Mesenchymal stem cell (in vitro differentiated cells and primary cell): ENCODE measurements around the gene ADAM11.

Source experiments
- DNase-seq: peaks from one replicate; pipeline ENCODE4 v3.0.0-alpha.2; 2013
- H2AFZ ChIP-seq: one replicate; pipeline ENCODE4 v1.6.1; 2013; ENCODE audit warnings: low read depth, mild to moderate bottlenecking, control low read depth, inconsistent platforms, low read length, moderate library complexity
- H2AK5ac ChIP-seq: 2 replicates; pipeline ENCODE4 v1.6.1; 2013; ENCODE audit warnings: low read length, moderate library complexity, mild to moderate bottlenecking, inconsistent platforms; ENCODE audit not compliant: severe bottlenecking
- H2BK120ac ChIP-seq: one replicate; pipeline ENCODE4 v1.6.1; 2013; ENCODE audit warnings: low read depth, mild to moderate bottlenecking, inconsistent platforms, low read length, moderate library complexity
- H2BK12ac ChIP-seq, 2 experiments: one replicate each; pipeline ENCODE4 v1.6.1; 2013; ENCODE audit warnings: inconsistent platforms in 2 of 2, low read length in 2 of 2, mild to moderate bottlenecking in 2 of 2, moderate library complexity in 2 of 2, control low read depth in 1 of 2
- H2BK15ac ChIP-seq: one replicate; pipeline ENCODE4 v1.6.1; 2013; ENCODE audit warnings: mild to moderate bottlenecking, low read depth, inconsistent platforms; ENCODE audit not compliant: poor library complexity, severe bottlenecking
- H2BK5ac ChIP-seq: 2 replicates; pipeline ENCODE4 v1.6.1; 2013; ENCODE audit warnings: low read depth, mild to moderate bottlenecking, low read length, control low read depth, inconsistent platforms; ENCODE audit not compliant: poor library complexity, severe bottlenecking
- H3K14ac ChIP-seq, 2 experiments: one replicate each; pipeline ENCODE4 v1.6.1; 2013; ENCODE audit warnings: inconsistent platforms in 2 of 2, low read length in 2 of 2, control low read depth in 1 of 2, mild to moderate bottlenecking in 1 of 2, moderate library complexity in 1 of 2
- H3K18ac ChIP-seq, 2 experiments: one replicate each; pipeline ENCODE4 v1.6.1; 2013; ENCODE audit warnings: inconsistent platforms in 2 of 2, low read length in 2 of 2, control low read depth in 1 of 2, low read depth in 1 of 2, mild to moderate bottlenecking in 1 of 2
- H3K23ac ChIP-seq, 2 experiments: one replicate each; pipeline ENCODE4 v1.6.1; 2013; ENCODE audit warnings: inconsistent platforms in 2 of 2, low read length in 2 of 2, mild to moderate bottlenecking in 2 of 2, moderate library complexity in 2 of 2, control low read depth in 1 of 2
- H3K27ac ChIP-seq: 2 replicates; pipeline ENCODE4 v1.5.1; 2013; ENCODE audit warnings: mild to moderate bottlenecking, moderate library complexity, low read length, control low read depth, inconsistent platforms; ENCODE audit not compliant: poor library complexity, severe bottlenecking
- H3K27me3 ChIP-seq, 2 experiments: 2 replicates each; pipeline versions ENCODE4 v1.6.1 to v1.7.0; 2013; ENCODE audit warnings: low read length in 2 of 2, mild to moderate bottlenecking in 2 of 2, moderate library complexity in 2 of 2, control low read depth in 1 of 2, inconsistent platforms in 1 of 2; ENCODE audit not compliant: control insufficient read depth in 1 of 2, insufficient read depth in 1 of 2
- H3K36me3 ChIP-seq, 2 experiments: 2 replicates each; pipeline versions ENCODE4 v1.6.1 to v1.7.0; 2013; ENCODE audit warnings: low read length in 2 of 2, control low read depth in 1 of 2, inconsistent platforms in 1 of 2, low read depth in 1 of 2, mild to moderate bottlenecking in 1 of 2; ENCODE audit not compliant: insufficient read depth in 2 of 2, control insufficient read depth in 1 of 2
- H3K4ac ChIP-seq, 2 experiments: one replicate each; pipeline ENCODE4 v1.6.1; 2013; ENCODE audit warnings: inconsistent platforms in 2 of 2, low read length in 2 of 2, mild to moderate bottlenecking in 2 of 2, moderate library complexity in 2 of 2, control low read depth in 1 of 2, low read depth in 1 of 2
- H3K4me1 ChIP-seq: 2 replicates; pipeline ENCODE4 v1.6.1; 2013; ENCODE audit warnings: low read depth, low read length, control low read depth; ENCODE audit not compliant: control insufficient read depth, insufficient read depth
- H3K4me2 ChIP-seq: 2 replicates; pipeline ENCODE4 v1.6.1; 2013; ENCODE audit warnings: low read length, mild to moderate bottlenecking, inconsistent platforms; ENCODE audit not compliant: poor library complexity, severe bottlenecking
- H3K4me3 ChIP-seq, 2 experiments: 2 replicates each; pipeline versions ENCODE4 v1.5.1 to v1.7.0; 2013; ENCODE audit warnings: low read length in 2 of 2, mild to moderate bottlenecking in 2 of 2, control low read depth in 1 of 2, low read depth in 1 of 2; ENCODE audit not compliant: insufficient read depth in 1 of 2
- H3K79me1 ChIP-seq: replicated peaks from 2 replicates; pipeline ENCODE4 v1.6.1; 2013; ENCODE audit warnings: mild to moderate bottlenecking, control low read depth, low read length, inconsistent platforms; ENCODE audit not compliant: poor library complexity, severe bottlenecking
- H3K9ac ChIP-seq: 2 replicates; pipeline ENCODE4 v1.7.0; 2013; ENCODE audit warnings: mild to moderate bottlenecking, low read length, moderate library complexity
- H3K9me3 ChIP-seq: 2 replicates; pipeline ENCODE4 v1.7.0; 2013; ENCODE audit warnings: mild to moderate bottlenecking, low read length; ENCODE audit not compliant: control insufficient read depth
- H4K8ac ChIP-seq: one replicate; pipeline ENCODE4 v1.6.1; 2013; ENCODE audit warnings: inconsistent platforms, mild to moderate bottlenecking, low read length, moderate library complexity
- H4K91ac ChIP-seq: one replicate; pipeline ENCODE4 v1.6.1; 2013; ENCODE audit warnings: mild to moderate bottlenecking, low read length, inconsistent platforms
- WGBS: methylation state at CpG from one replicate; pipeline ENCODE4 v1.1.7; 2013; ENCODE audit warnings: mixed read lengths; 5-methylcytosine and 5-hydroxymethylcytosine counted together

The ADAM11 gene

GRCh38 chr17:44797802-44798201, 39.0 kb downstream of the ADAM11 start:
- Histone ChIP-seq H3K9me3 (no peaks in the 10 kb centered on the region), H3K4me2 (no peak overlapping the region), H2BK15ac (peak overlapping the region; percentile 33), H3K27me3 (no peaks in the 10 kb centered on the region), H2BK12ac (no peak overlapping the region), H3K4ac (no peak overlapping the region), H4K8ac (peak overlapping the region; percentile 85), H3K9ac (no peak overlapping the region), H3K14ac (no peak overlapping the region), H3K23ac (no peak overlapping the region), H3K4me1 (peaks cover 21% of the 10 kb centered on the region), H2BK5ac (peak overlapping the region; percentile 61), H2BK120ac (peak overlapping the region; percentile 78), H3K27ac (peak overlapping the region; percentile 48), H2AK5ac (no peak overlapping the region), H3K4me3 (no peak overlapping the region), H4K91ac (peak overlapping the region; percentile 67), H3K36me3 (peaks cover 3 to 32% of the 10 kb centered on the region in 2 experiments), H2AFZ (no peak overlapping the region), H3K79me1 (peaks cover 7% of the 10 kb centered on the region), H3K18ac (peak overlapping the region in 1 of 2 experiments; percentile 80)
- 44% methylated on average over 11 of the region's 11 CpGs for WGBS
- DNase-seq, result peak; percentile 81

- 94% methylated on average over 2 of the region's 2 CpGs for WGBS
Observed at GRCh38 chr17:44798356-44798755, 39.6 kb downstream of the ADAM11 start.

GRCh38 chr17:44801880-44802279, 43.1 kb downstream of the ADAM11 start:
- Histone ChIP-seq H3K4me1 (peaks cover 3% of the 10 kb centered on the region), H3K27ac (no peak overlapping the region), H2BK15ac (no peak overlapping the region), H3K36me3 (peaks cover 16 to 56% of the 10 kb centered on the region in 2 experiments), H3K23ac (no peak overlapping the region), H2BK5ac (no peak overlapping the region), H3K9me3 (no peaks in the 10 kb centered on the region), H2BK120ac (no peak overlapping the region), H3K4me3 (no peak overlapping the region), H3K18ac (no peak overlapping the region), H2AK5ac (no peak overlapping the region), H3K27me3 (no peaks in the 10 kb centered on the region), H4K8ac (no peak overlapping the region), H2AFZ (no peak overlapping the region), H3K4me2 (no peak overlapping the region), H3K9ac (no peak overlapping the region), H3K4ac (no peak overlapping the region), H3K79me1 (peaks cover 22% of the 10 kb centered on the region), H2BK12ac (no peak overlapping the region), H3K14ac (no peak overlapping the region), H4K91ac (no peak overlapping the region)
- 98% methylated on average over 5 of the region's 5 CpGs for WGBS
- no peak for DNase-seq

More at GRCh38 chr17:44798356-44798755, 39.6 kb downstream of the ADAM11 start:
- Histone ChIP-seq H4K8ac (no peak overlapping the region), H3K4me2 (no peak overlapping the region), H3K27me3 (no peaks in the 10 kb centered on the region), H3K36me3 (peaks cover 3 to 35% of the 10 kb centered on the region in 2 experiments), H3K9ac (no peak overlapping the region), H2BK12ac (no peak overlapping the region), H3K79me1 (peaks cover 7% of the 10 kb centered on the region), H3K4ac (no peak overlapping the region), H3K23ac (no peak overlapping the region), H3K4me3 (no peak overlapping the region), H2BK15ac (no peak overlapping the region), H2BK5ac (no peak overlapping the region), H2AFZ (no peak overlapping the region), H2BK120ac (no peak overlapping the region), H2AK5ac (no peak overlapping the region), H3K14ac (no peak overlapping the region), H3K18ac (no peak overlapping the region), H4K91ac (no peak overlapping the region), H3K27ac (no peak overlapping the region), H3K9me3 (no peaks in the 10 kb centered on the region), H3K4me1 (peaks cover 21% of the 10 kb centered on the region)
- no peak for DNase-seq

- Histone ChIP-seq H3K18ac (peak overlapping the region; percentile 34 to 50), H4K91ac (peak overlapping the region; percentile 43), H3K9ac (no peak overlapping the region), H2BK15ac (no peak overlapping the region), H3K79me1 (peaks cover 19% of the 10 kb centered on the region), H3K36me3 (peaks cover 13 to 43% of the 10 kb centered on the region in 2 experiments), H3K9me3 (no peaks in the 10 kb centered on the region), H2BK120ac (no peak overlapping the region), H4K8ac (peak overlapping the region; percentile 83), H3K27ac (no peak overlapping the region), H2BK12ac (peak overlapping the region in 1 of 2 experiments; percentile 11), H2BK5ac (no peak overlapping the region), H3K4me3 (peak overlapping the region in 1 of 2 experiments; percentile 4), H3K4me2 (no peak overlapping the region), H2AK5ac (no peak overlapping the region), H3K14ac (no peak overlapping the region), H3K23ac (no peak overlapping the region), H3K27me3 (no peaks in the 10 kb centered on the region), H2AFZ (no peak overlapping the region), H3K4ac (no peak overlapping the region), H3K4me1 (peaks cover 2% of the 10 kb centered on the region)
- WGBS, result 51% methylated on average over 9 of the region's 10 CpGs
- peak; percentile 87 for DNase-seq
Observed at GRCh38 chr17:44804302-44805089, 45.7 kb downstream of the ADAM11 start.
